BJ (cell line): ENCODE measurements around the gene PHF19. TPM values are rescaled to one million over a fixed set of nuclear protein-coding genes. Genes with fewer than 3 reads are reported as not detected.

Source experiments
- CTCF ChIA-PET: fragments of 350-600 bp; formaldehyde crosslinking; extraction: SDS; loops from one replicate; lab custom pipeline; 2021; ENCODE audit warnings: antibody characterized with exemption, inconsistent platforms; lab: Yijun Ruan, JAX
- POLR2A ChIA-PET: fragments of 300-600 bp; sonication (Branson Sonifier 250); formaldehyde crosslinking; extraction: SDS; loops from one replicate; lab custom pipeline; 2021; ENCODE audit warnings: antibody characterized with exemption; lab: Charles Lee
- DNase-seq: peaks from one replicate; pipeline ENCODE4 v3.0.0-alpha.2; 2011; ENCODE audit warnings: low read depth
- H3K27me3 ChIP-seq: 2 replicates; pipeline ENCODE4 v1.6.0; 2011; ENCODE audit warnings: low read length; ENCODE audit not compliant: control insufficient read depth, insufficient read depth
- H3K36me3 ChIP-seq: 2 replicates; pipeline ENCODE4 v1.5.1; 2011; ENCODE audit warnings: low read length; ENCODE audit not compliant: control insufficient read depth, insufficient read depth
- H3K4me3 ChIP-seq: 2 replicates; pipeline ENCODE4 v1.5.1; 2011; ENCODE audit warnings: low read depth, mild to moderate bottlenecking, control low read depth, low read length
- polyA plus RNA-seq: library from polyadenylated mRNA; depleted of rRNA; stranded (reverse); fragments of >200 nt; gene quantifications from 2 replicates; pipeline ENCODE4 v1.2.3, GENCODE V29; 2011
- TF ChIP-seq, protein P1 (sequence below): IDR thresholded peaks from 2 replicates; pipeline ENCODE4 v1.5.1; 2011; ENCODE audit warnings: low read depth, mild to moderate bottlenecking, control low read depth, inconsistent platforms, low read length, moderate library complexity; ENCODE audit not compliant: insufficient read depth

PHF19 gene
- polyA plus RNA-seq, 1 experiment: 61.7 TPM

DNA sequence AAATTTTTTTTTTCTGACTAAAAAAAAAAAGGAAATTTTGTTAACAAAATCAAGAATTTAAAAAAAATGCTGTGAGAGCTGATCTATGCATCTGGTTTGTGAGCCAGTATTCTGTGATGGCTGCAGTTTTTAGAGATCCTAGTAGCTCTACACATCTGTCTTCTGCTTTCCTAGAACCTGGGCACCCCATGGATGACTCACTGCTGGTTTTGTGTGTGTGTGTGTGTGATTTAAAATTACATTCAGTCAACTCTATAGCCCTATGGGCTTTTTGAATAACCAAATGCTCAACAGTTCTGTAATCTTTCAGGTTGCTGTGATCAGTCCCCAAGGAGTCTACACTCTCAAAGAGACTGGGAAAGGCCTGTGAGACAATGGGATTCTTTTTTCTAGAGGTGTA, 31.7 kb downstream of the PHF19 start:
- ChIA-PET POLR2A (no interaction called here), CTCF (interaction anchor here (0.6 kb wide), 1 partner anchor 90 kb away, joined by 3 read pairs; no protein-coding TSS in a partner anchor)
- Histone ChIP-seq H3K36me3 (peaks cover 2% of the 10 kb centered on the region; the same call in 1 of the 2 replicates), H3K27me3 (no peaks in the 10 kb centered on the region), H3K4me3 (no peak overlapping the region)
- TF ChIP-seq, protein P1, sequence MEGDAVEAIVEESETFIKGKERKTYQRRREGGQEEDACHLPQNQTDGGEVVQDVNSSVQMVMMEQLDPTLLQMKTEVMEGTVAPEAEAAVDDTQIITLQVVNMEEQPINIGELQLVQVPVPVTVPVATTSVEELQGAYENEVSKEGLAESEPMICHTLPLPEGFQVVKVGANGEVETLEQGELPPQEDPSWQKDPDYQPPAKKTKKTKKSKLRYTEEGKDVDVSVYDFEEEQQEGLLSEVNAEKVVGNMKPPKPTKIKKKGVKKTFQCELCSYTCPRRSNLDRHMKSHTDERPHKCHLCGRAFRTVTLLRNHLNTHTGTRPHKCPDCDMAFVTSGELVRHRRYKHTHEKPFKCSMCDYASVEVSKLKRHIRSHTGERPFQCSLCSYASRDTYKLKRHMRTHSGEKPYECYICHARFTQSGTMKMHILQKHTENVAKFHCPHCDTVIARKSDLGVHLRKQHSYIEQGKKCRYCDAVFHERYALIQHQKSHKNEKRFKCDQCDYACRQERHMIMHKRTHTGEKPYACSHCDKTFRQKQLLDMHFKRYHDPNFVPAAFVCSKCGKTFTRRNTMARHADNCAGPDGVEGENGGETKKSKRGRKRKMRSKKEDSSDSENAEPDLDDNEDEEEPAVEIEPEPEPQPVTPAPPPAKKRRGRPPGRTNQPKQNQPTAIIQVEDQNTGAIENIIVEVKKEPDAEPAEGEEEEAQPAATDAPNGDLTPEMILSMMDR: no peak
- no peak for DNase-seq

DNA sequence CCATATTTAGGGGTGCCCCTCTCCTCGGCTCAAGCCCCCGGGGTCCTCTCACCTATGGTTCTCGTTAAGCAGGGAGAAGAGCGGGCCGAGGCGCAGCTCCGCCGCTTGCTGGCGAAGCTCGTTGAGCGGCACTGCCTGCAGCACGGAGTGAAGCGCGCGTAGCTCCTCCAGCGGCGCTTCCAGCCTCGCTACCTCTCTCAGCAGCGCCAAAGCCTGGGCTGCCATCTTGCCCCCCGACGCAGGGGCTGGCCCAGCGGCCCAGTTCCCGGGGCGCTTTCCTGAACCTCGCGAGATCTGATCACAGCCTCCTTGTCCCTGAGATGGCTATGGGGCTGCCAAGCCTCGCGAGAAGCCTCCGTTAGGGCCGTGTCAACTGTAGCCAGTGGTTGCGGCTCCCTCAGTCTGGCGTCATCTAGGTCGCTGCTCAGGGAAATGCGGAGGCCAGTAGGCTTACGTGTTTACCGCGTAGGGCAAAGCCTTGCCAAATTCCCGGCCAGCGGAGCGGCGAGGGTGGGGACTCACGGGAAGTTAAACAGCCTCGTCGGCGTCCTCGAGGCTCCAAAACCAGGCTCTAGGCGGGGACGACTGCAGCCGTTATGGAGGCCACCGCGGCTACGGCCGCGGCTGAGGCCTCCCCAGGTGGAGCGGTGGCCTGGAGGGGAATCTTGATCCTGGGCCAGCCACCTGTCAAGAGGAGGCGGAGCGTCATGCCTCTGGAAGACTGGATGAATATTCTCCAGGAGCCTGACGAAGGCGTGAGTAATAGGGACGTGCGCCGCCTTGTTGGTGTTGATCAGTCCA, 34.1 kb downstream of the PHF19 start, which contains the start of gene PSMD5:
Gene PSMD5, minus strand, starts transcription at position 238 of the 801 bp plus-strand sequence. Its CDS starts 13 bp downstream, at position 225.
- Histone ChIP-seq H3K27me3 (no peaks in the 10 kb centered on the region), H3K36me3 (peaks cover 2% of the 10 kb centered on the region; the same call in 1 of the 2 replicates), H3K4me3 (peak within 1 kb of the TSS; percentile 98)
- TF ChIP-seq, protein P1: no peak
- peak; percentile 96 for DNase-seq
- POLR2A ChIA-PET: no interaction called here
- CTCF ChIA-PET: no interaction called here

DNA sequence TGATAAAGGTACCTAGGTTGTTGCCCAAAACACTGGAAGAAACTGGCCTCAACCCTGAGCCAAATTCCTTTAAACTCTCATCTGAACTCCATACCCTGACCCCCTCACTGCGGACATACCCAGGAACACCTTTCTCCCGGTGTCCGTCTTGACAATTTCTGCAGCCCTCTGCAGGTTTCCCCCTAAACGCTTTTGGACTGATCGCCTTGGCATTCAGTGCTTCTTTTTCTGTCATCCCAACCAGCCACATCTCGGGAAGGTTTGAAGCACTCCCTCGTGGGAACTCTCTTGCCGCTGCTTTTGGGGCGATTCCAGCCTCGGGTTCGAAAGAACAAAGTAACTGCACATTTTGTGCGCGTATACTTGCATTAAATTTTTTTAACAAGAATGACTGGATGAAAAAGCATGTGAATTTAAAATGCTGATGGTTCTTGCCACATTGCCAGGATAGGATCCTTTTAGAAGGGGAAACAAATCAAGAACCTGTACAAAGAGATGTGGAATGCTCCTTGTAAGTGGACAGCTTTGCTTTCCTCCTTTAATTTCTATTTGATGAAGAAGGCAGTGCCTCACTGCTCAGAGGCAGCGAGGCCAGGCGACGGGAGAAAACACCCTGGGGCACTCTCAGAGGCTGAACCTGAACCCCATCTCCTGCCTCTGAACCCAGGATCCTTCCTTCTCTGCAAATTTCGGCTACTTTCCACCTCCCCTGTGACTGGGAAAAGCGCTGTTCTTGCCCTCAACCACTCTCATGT, 34.9 kb downstream of the PHF19 start:
- ChIA-PET CTCF (no interaction called here), POLR2A (no interaction called here)
- peak overlapping the region; percentile 98 for H3K4me3 ChIP-seq
- TF ChIP-seq, protein P1: no peak
- H3K27me3 ChIP-seq: no peaks in the 10 kb centered on the region
- H3K36me3 ChIP-seq: peaks cover 2% of the 10 kb centered on the region; the same call in 1 of the 2 replicates
- no peak for DNase-seq

- TF ChIP-seq, protein P1: no peak
- no peak for DNase-seq
- no peaks in the 10 kb centered on the region for H3K27me3 ChIP-seq
- H3K36me3 ChIP-seq: no peaks in the 10 kb centered on the region
- no peak overlapping the region for H3K4me3 ChIP-seq
- ChIA-PET POLR2A (no interaction called here), CTCF (no interaction called here)
Measured at GRCh38 chr9:120839146-120839545, 37.8 kb downstream of the PHF19 start.

GRCh38 chr9:120837921-120838320, 39.1 kb downstream of the PHF19 start:
- Histone ChIP-seq H3K27me3 (no peaks in the 10 kb centered on the region), H3K36me3 (no peaks in the 10 kb centered on the region), H3K4me3 (no peak overlapping the region)
- TF ChIP-seq, protein P1: no peak
- ChIA-PET POLR2A (no interaction called here), CTCF (interaction anchor here (1.1 kb wide), 1 partner anchor 11 kb away, joined by 3 read pairs; no protein-coding TSS in a partner anchor)
- no peak for DNase-seq
